Prostate gland (tissue), 2 donors: ENCODE data around the gene BMERB1.

ENCODE experiments used
- POLR2A ChIP-seq: fragments of 450-650 bp; IDR thresholded peaks from one replicate; pipeline ENCODE4 v1.6.1; 2016; ENCODE audit warnings: antibody characterized with exemption, mild to moderate bottlenecking
- POLR2AphosphoS5 ChIP-seq: sonication (generic); formaldehyde crosslinking; IDR thresholded peaks from one replicate; pipeline ENCODE4 v1.6.1; 2017; ENCODE audit warnings: antibody characterized with exemption
- TF ChIP-seq, protein P1 (sequence below), 4 experiments: fragments of 200-600 bp in 2 of 4; fragments of 450-650 bp in 2 of 4; sonication (generic) in 2 of 4; IDR thresholded peaks; 1 replicate in 3 of 4; 2 replicates in 1 of 4; pipeline ENCODE4 v1.5.1; 2016 to 2019; ENCODE audit warnings: antibody characterized with exemption in 4 of 4, mild to moderate bottlenecking in 2 of 4, moderate library complexity in 2 of 4

DNA sequence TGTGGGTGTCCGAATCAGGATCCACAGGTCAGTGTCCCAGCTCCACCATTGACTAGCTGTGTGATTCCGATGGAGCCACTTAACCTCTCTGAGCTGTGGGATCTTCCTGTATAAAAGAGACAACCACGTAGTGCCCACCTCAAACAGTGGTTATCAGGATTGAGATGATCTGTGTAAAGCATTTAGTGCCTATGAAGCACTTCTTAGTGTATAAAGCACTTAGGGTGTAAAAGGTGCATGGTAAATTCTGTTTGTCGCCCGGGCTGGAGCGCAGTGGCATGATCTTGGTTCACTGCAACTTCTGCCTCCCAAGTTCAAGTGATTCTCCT is 113.3 kb downstream of the BMERB1 start:
- TF ChIP-seq, protein P1, sequence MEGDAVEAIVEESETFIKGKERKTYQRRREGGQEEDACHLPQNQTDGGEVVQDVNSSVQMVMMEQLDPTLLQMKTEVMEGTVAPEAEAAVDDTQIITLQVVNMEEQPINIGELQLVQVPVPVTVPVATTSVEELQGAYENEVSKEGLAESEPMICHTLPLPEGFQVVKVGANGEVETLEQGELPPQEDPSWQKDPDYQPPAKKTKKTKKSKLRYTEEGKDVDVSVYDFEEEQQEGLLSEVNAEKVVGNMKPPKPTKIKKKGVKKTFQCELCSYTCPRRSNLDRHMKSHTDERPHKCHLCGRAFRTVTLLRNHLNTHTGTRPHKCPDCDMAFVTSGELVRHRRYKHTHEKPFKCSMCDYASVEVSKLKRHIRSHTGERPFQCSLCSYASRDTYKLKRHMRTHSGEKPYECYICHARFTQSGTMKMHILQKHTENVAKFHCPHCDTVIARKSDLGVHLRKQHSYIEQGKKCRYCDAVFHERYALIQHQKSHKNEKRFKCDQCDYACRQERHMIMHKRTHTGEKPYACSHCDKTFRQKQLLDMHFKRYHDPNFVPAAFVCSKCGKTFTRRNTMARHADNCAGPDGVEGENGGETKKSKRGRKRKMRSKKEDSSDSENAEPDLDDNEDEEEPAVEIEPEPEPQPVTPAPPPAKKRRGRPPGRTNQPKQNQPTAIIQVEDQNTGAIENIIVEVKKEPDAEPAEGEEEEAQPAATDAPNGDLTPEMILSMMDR (IDR thresholded peaks at IDR 0.05), result no peak
- TF ChIP-seq POLR2AphosphoS5 (no peak), POLR2A (no peak)
